ENCODE measurements around the gene BRIP1.

Gene BRIP1

GRCh38 chr17:61726977-61727376, 136.4 kb downstream of the BRIP1 start:
- Histone ChIP-seq H3K9me3 (ENCODE audit: insufficient read depth, low read length) (no peaks in the 10 kb centered on the region), H3K36me3 (replicated peaks; ENCODE audit: low read depth, low read length) (peaks cover 4% of the 10 kb centered on the region), H2AFZ (ENCODE audit: low read depth, low read length) (no peak overlapping the region), H4K20me1 (ENCODE audit: insufficient read depth, low read length) (no peaks in the 10 kb centered on the region), H3K4me2 (ENCODE audit: low read length) (no peak overlapping the region), H3K9ac (ENCODE audit: low read length) (no peak overlapping the region), H3K4me3 (ENCODE audit: low read length) (no peak overlapping the region), H3K79me2 (ENCODE audit: low read length) (no peaks in the 10 kb centered on the region), H3K27ac (ENCODE audit: low read length) (no peak overlapping the region), H3K4me1 (ENCODE audit: low read length) (no peaks in the 10 kb centered on the region), H3K27me3 (ENCODE audit: low read depth, low read length) (no peaks in the 10 kb centered on the region)
- no peak for TF ChIP-seq EZH2phosphoT487 (IDR thresholded peaks at IDR 0.05; ENCODE audit: low read depth)
- TF ChIP-seq CTCF (IDR thresholded peaks at IDR 0.05; ENCODE audit: low read depth, low read length): no peak

- H3K4me2 ChIP-seq (ENCODE audit: low read length): no peak overlapping the region
- no peaks in the 10 kb centered on the region for H3K4me1 ChIP-seq (ENCODE audit: low read length)
- H3K27ac ChIP-seq (ENCODE audit: low read length): no peak overlapping the region
- no peak overlapping the region for H2AFZ ChIP-seq (ENCODE audit: low read depth, low read length)
- H3K79me2 ChIP-seq (ENCODE audit: low read length): no peaks in the 10 kb centered on the region
- no peaks in the 10 kb centered on the region for H4K20me1 ChIP-seq (ENCODE audit: insufficient read depth, low read length)
- TF ChIP-seq EZH2phosphoT487 (IDR thresholded peaks at IDR 0.05; ENCODE audit: low read depth): no peak
- TF ChIP-seq CTCF (IDR thresholded peaks at IDR 0.05; ENCODE audit: low read depth, low read length): no peak
- H3K9me3 ChIP-seq (ENCODE audit: insufficient read depth, low read length): no peaks in the 10 kb centered on the region
- H3K36me3 ChIP-seq (replicated peaks; ENCODE audit: low read depth, low read length): peaks cover 4% of the 10 kb centered on the region
- H3K4me3 ChIP-seq (ENCODE audit: low read length): no peak overlapping the region
- no peaks in the 10 kb centered on the region for H3K27me3 ChIP-seq (ENCODE audit: low read depth, low read length)
- no peak overlapping the region for H3K9ac ChIP-seq (ENCODE audit: low read length)
Observed at GRCh38 chr17:61724777-61725176, 138.6 kb downstream of the BRIP1 start.

GRCh38 chr17:61723914-61724313, 139.4 kb downstream of the BRIP1 start:
- Histone ChIP-seq H3K4me3 (ENCODE audit: low read length) (no peak overlapping the region), H3K27me3 (ENCODE audit: low read depth, low read length) (no peaks in the 10 kb centered on the region), H3K4me1 (ENCODE audit: low read length) (no peaks in the 10 kb centered on the region), H2AFZ (ENCODE audit: low read depth, low read length) (no peak overlapping the region), H3K9ac (ENCODE audit: low read length) (no peak overlapping the region), H3K79me2 (ENCODE audit: low read length) (no peaks in the 10 kb centered on the region), H3K4me2 (ENCODE audit: low read length) (no peak overlapping the region), H4K20me1 (ENCODE audit: insufficient read depth, low read length) (no peaks in the 10 kb centered on the region), H3K36me3 (replicated peaks; ENCODE audit: low read depth, low read length) (peaks cover 4% of the 10 kb centered on the region), H3K27ac (ENCODE audit: low read length) (no peak overlapping the region), H3K9me3 (ENCODE audit: insufficient read depth, low read length) (no peaks in the 10 kb centered on the region)
- no peak for TF ChIP-seq CTCF (IDR thresholded peaks at IDR 0.05; ENCODE audit: low read depth, low read length)
- no peak for TF ChIP-seq EZH2phosphoT487 (IDR thresholded peaks at IDR 0.05; ENCODE audit: low read depth)

GRCh38 chr17:61723183-61723582, 140.1 kb downstream of the BRIP1 start:
- TF ChIP-seq EZH2phosphoT487 (IDR thresholded peaks at IDR 0.05; ENCODE audit: low read depth): no peak
- Histone ChIP-seq H3K9ac (ENCODE audit: low read length) (no peak overlapping the region), H3K27me3 (ENCODE audit: low read depth, low read length) (no peaks in the 10 kb centered on the region), H3K9me3 (ENCODE audit: insufficient read depth, low read length) (no peaks in the 10 kb centered on the region), H3K4me1 (ENCODE audit: low read length) (no peaks in the 10 kb centered on the region), H3K79me2 (ENCODE audit: low read length) (no peaks in the 10 kb centered on the region), H2AFZ (ENCODE audit: low read depth, low read length) (no peak overlapping the region), H3K4me3 (ENCODE audit: low read length) (no peak overlapping the region), H4K20me1 (ENCODE audit: insufficient read depth, low read length) (no peaks in the 10 kb centered on the region), H3K27ac (ENCODE audit: low read length) (no peak overlapping the region), H3K4me2 (ENCODE audit: low read length) (no peak overlapping the region), H3K36me3 (replicated peaks; ENCODE audit: low read depth, low read length) (peaks cover 8% of the 10 kb centered on the region)

GRCh38 chr17:61722398-61722797, 140.9 kb downstream of the BRIP1 start:
- H2AFZ ChIP-seq (ENCODE audit: low read depth, low read length): no peak overlapping the region
- no peak overlapping the region for H3K4me2 ChIP-seq (ENCODE audit: low read length)
- no peaks in the 10 kb centered on the region for H3K27me3 ChIP-seq (ENCODE audit: low read depth, low read length)
- peaks cover 1% of the 10 kb centered on the region; the same call in 1 of the 2 replicates for H3K9me3 ChIP-seq (ENCODE audit: insufficient read depth, low read length)
- no peak overlapping the region for H3K9ac ChIP-seq (ENCODE audit: low read length)
- H3K36me3 ChIP-seq (replicated peaks; ENCODE audit: low read depth, low read length): peaks cover 8% of the 10 kb centered on the region
- no peaks in the 10 kb centered on the region for H3K79me2 ChIP-seq (ENCODE audit: low read length)
- no peak overlapping the region for H3K4me3 ChIP-seq (ENCODE audit: low read length)
- no peaks in the 10 kb centered on the region for H3K4me1 ChIP-seq (ENCODE audit: low read length)
- no peaks in the 10 kb centered on the region for H4K20me1 ChIP-seq (ENCODE audit: insufficient read depth, low read length)
- no peak overlapping the region for H3K27ac ChIP-seq (ENCODE audit: low read length)
- no peak for TF ChIP-seq EZH2phosphoT487 (IDR thresholded peaks at IDR 0.05; ENCODE audit: low read depth)
- no peak for TF ChIP-seq CTCF (IDR thresholded peaks at IDR 0.05; ENCODE audit: low read depth, low read length)

Data from OCI-LY3 (cell line).